ENCODE results near the gene CSNK2A2.

Gene CSNK2A2

DNA sequence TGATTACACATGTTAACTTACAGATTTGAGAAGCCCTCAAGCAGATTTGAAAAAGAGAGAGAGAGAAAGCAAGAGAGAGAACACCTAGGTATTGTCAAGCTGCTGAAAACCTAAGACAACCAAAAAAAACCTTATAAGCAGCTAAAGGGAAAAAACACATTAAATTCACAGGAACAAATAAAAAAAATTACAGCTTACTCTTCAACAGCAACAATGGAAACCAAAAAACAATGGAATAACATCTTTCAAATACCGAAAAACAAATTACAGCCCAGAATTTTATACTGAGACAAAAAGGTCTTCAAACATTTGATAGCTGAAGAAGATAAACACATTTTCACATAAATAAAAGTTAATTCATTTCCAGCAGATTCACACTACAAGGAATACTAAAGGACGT is 60.3 kb downstream of the CSNK2A2 start:
- DNase-seq, result no peak

DNA sequence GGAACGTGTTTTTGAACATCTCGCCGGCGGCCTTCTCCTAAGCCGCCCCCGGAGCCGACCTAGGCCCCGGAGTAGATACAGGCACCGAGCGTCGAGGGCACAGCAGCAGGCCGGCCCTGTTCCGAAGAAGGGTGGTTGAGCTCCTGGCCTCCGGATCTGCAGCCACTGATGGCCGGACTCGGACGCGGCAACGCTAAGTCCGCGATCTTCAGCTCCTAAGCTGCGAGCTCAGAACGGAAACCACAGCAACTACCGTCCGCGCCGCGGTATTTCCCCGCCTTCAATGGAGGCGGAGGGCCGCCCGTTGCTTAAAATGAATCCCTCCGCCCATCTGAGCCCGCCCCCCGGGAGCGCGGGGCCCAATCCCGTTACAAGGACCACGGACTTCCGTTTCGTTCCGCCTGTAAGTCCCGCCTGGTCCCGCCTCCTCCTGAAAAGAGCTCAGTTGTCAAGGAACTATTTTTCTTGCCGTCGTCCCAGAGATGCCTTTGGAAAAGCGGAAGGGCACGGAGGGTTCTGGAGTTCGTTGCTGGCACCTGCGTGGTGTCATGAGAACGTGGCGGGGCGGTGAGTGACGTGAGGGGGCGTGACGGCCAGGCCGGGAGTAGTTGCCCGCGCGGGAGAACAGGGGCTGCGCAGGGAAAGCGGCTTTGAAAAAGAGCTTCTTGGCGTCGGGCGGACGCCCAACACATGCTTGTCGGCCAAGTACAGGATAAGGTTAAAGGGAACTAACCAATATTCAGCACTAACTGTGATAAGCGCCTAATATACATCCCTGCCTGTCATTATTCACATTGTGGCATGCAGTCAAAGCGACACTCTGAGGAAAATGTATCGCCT is 68.6 kb downstream of the CSNK2A2 start, which contains the start of gene CFAP20:
CFAP20 (minus strand) TSS at position 285 of the 840 bp plus-strand sequence; CDS start at position 19, 266 bp downstream.
- peak; percentile 93 for DNase-seq

DNA sequence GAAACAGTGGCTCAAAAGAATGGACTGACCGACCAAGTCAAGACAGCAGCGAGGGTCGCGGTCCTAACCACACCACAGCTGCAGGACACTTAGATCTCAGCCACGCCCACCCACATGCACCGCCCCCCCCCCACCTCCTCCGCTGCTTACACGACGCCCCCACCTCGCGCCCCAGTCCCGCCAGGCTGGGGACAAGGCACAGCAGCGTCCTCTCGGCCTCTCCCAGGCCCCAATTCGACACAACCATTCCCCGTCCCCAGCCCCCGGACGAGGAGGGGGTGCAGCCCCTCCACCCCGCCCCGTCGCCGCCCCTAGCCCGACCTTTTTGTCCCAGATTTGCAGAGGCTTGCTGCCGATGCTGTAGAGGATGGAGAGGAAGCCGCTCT is 69.2 kb downstream of the CSNK2A2 start:
- DNase-seq, result no peak

DNA sequence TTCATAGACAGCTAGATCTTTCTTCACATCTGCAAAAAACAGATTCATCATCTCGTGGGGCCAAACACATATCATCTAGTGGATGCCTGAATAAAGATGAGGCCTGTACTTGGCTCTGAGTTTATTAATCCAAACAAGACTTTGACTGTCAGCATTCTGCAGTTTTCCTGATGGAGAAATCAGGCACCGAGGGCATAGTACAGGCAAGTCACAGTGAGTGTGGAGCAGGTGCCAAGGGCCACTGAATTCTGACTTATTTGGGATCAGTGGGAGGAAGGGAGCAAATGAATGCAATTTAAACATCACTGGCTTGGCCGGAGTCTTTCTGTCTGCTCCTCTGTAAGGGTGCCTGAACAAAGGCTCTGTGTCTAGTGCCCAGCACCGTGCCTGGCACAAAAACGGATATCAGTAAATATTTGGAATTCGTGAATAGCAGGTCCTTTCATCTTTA is 69.7 kb downstream of the CSNK2A2 start:
- no peak for DNase-seq

DNA sequence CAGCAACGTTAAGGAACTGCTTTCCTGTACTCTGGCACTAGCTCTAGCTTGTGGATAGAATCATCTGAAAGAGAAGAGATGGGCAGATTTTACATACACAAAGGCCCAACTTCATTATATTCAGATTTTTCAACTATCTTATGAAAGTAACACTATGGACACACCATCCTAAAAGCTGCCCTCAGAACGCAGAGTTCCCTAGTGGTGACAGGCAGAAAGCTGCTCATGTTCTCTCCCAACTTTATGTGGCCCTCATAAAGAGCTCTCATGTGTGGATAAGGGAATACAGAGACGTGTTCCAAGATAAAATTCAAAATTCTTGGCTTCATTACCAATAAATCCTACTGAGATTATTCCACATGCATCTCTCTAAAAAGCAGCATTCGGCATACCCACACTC is 70.3 kb downstream of the CSNK2A2 start:
- no peak for DNase-seq

DNA sequence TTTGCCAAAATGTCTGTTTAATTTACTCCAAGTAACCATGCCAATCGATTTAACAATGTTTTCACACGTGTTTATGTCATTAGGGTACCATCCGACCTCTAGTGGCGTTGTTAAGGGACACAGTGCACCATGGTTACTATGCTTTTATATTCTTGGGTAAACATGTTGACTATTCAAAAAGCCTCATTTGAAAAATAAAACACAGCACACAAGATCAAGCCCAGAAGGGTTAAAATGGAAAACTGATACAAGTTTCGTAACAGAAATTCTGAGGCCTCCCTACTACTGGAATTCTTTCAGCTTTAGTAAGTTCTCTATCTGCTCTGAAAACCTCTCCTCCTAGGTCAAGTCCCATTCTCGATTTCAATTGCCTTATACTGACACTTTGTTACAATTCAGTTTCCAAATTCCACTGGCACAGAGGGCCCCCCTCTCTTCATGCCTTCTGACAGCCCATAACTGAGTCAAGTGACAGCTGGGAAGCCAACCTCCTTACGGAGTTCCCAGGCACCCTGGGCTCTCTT is 70.8 kb downstream of the CSNK2A2 start:
- DNase-seq, result no peak

DNA sequence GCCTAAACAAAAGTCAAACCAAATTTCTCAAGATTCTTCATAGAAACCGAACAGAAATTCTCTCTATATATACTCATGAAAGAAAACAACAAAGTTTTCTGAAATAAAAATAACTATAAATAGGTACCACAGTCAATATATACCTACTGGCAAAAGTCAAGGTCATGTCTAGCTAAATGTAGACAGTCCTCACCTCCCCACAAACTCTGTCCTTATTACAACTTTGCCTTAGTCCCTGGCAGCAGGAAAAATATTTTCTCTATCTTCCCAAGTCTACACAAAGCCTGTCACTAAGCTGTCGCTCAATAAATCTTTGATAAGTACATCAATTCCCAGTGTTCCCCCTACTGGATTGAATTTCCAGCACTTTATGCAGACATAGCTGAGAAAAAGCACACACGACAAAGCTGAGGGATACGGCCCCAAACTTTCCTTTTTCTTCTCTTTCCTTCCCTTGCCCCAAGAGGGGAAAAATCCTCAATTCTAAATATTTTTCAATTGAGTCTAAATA is 71.4 kb downstream of the CSNK2A2 start:
- DNase-seq, result no peak

DNA sequence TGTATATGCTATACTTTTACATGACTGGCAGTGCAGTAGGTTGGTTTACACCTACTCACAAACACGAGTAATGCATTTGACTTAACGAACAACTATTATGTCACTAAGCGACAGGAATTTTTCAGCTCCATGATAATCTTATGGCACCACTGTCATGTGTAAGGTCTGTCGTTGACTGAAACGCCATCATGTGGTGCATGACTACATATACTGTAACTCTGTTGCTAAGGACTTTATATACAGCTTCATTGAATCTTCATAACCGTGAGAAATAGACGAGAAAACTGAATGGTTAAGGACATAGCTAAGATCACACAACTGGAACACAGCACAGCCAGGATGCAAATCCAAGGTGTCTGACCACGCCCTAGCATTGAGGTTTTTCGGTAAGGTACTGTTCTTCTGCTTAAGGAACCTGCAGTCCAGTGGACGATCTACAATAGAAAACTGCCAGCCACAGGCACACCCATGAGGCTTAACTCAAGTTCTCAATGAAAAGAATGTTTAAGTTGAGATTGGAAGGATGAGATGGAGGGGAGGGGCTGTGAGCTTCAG is 72.0 kb downstream of the CSNK2A2 start:
- no peak for DNase-seq

DNA sequence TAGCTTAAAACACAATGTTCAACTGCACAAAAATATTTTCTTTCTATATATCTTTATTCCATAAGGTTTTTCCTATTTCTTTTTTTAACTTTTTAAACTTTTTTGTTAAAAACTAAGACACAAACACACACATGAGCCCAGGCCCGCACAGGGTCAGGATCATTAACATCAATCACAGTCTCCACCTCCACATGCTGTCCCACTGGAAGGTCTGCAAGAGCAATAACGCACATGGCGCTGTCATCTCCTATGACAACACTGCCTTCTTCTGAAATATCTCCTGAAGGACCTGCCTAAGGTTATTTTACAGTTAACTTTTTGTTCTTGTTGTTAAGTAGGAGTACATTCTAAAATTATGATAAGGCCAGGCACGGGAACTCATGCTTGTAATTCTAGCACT is 72.9 kb downstream of the CSNK2A2 start:
- DNase-seq, result no peak

DNA sequence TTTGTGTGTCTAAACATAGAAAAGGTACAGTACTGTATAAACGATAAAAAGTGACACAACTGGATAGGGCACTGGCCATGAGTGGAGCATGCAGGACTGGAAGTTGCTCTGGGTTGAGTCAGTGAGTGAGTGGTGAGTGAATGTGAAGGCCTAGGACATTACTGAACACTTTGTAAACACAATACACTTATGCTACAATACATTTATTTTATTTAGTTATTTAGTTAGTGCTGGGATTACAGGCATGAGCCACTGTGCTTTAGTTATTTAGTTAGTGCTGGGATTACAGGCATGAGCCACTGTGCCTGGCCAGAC is 73.3 kb downstream of the CSNK2A2 start:
- no peak for DNase-seq

DNA sequence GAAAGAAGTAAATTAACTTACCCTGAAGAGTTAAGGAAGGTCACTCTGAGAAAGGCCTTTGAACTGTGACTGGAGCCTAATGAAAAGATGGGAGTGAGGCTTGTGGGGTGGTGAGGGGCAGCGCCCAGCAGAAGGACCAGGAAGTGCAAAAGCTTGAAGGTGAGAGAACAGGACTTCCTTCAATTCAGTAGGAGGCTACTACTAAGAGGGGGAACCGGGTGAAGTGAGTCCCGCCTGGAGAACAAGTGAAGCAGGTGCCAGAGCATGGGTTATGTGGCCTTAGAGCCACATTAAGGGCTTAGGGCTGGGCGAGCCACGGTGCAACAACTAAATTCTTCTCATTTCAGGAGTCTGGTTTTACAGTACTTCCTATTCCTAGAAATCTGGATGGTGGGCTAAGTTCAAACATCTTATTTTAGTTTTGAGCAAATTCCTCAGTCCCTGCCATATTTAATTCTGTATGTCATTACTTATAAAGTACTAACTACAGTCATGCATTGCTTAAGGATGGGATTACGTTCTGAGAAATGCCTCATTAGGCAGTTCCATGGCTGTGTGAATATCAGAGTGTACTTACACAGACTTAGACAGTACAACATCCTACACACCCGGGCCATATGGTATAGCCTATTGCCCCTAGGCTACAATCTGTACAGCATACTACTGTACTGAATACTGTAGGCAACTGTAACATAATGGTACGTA is 73.9 kb downstream of the CSNK2A2 start:
- no peak for DNase-seq

DNA sequence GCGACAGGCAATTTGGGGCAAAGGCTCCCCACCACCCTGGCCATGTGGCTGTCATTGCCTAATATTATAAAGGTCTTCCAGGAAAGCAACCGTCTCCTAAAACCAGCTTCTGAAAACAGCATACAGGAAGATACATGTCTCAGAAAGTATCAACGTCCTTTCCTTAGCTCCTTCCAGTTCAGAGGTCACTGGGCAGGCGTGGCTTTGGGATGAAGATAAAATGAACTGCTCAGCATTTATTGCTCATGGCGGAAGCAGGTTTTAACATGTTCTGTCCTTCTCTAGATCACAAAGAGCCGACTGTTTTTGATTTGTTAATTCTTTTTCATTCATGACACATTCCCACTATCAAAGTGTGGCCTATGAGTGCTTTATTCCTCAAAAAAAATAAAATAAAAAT is 76.8 kb downstream of the CSNK2A2 start:
- DNase-seq, result no peak

DNA sequence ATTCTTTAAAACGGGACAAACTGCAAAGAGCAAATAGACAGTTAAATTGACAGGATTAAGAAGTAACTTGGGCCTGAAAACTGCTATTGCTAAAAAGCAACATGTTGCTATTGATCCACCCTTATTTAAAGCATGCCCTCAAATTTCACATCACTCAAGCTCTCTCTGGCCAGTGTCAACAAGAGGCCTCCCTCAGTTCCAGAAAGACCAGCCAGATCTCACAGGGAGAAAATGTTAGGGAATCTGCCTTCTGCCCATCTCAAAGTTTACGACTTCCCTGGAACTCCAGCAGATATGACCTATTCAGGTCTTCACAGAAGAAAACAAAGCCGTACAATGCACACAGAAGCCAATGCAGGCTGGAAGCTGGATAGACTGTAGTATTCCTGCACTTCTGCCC is 77.7 kb downstream of the CSNK2A2 start:
- DNase-seq, result no peak

DNA sequence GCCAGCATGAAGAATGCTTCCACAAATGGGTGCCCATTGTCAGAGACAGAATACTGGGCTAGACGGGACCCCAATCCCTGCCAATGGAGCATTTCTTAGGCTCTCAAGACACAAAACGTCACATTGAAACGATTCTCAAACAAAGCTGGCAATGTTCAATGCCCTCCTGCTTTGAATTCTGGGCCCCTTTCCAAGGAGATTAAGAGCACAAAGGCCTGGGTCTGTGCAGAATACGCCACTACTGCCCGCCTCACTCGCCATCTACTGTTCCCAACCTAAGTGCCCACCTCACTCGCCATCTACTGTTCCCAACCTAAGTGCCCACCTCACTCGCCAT is 78.4 kb downstream of the CSNK2A2 start:
- no peak for DNase-seq

DNA sequence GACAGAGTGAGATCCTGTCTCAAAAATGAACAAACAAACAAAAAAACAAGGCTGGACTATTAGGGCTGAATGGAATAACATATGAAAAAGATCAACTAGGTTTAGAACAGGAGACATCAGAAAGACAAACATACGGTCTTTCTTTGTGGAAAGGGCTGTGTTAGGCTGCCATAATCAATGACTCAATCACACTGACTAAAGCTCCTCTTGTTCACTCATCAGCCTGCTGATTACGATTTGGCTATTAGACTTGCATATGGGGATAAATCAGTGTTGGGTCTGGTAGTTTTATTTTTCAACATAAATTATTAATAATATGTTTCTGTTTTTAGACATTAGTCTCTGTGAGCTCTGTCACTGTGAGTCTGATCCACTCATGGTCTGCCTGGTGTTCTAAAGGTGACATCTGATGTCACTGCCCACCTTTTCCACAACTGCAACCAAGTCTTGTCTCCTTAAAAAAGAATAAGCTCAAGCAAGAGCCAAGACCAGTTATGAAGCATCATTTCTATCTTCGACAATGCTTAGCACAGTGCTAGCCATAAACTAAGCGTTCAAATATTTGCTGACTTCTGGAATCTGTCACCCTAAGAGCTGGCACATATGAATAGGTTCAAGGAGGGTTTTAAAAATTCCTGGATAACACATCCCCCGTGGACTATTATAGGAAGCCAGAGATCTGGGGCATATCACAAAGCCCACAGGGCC is 79.0 kb downstream of the CSNK2A2 start:
- no peak for DNase-seq

DNA sequence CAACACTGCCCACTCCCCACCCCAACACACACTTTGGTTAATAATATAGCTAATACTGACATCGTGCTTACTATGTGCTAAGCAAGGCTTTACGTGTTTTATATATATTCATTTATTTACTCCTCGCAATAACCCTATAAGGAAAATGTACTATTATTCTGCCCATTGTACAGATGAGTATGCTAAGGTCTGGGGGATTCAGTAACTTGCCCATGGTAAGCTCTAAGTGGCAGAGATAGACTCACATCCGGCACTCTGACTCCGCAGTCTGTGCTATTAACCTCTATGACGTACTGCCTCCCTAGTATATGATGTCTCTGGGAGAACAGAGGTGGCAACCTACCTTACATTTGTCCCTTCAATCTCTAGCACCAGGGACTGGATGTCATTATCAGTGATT is 81.4 kb downstream of the CSNK2A2 start:
- no peak for DNase-seq

DNA sequence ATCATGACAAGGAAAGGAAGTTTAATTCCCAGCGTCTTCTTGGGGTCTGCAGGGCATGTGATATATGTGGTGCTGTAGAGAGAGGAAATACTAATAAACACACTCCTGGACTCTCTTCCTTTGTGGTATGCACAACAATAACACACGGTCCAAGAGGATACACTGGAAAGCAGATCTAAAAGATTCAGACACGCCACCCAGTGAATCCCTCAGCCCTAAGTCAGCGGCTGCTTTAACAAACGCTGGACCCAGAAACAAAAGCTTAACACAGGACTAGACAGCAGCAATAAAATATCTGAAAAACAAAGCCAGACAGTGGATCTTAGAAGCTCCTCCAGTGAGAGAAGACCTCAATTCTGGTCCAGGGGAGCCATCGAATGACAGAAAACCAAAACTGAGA is 81.8 kb downstream of the CSNK2A2 start:
- DNase-seq, result no peak

DNA sequence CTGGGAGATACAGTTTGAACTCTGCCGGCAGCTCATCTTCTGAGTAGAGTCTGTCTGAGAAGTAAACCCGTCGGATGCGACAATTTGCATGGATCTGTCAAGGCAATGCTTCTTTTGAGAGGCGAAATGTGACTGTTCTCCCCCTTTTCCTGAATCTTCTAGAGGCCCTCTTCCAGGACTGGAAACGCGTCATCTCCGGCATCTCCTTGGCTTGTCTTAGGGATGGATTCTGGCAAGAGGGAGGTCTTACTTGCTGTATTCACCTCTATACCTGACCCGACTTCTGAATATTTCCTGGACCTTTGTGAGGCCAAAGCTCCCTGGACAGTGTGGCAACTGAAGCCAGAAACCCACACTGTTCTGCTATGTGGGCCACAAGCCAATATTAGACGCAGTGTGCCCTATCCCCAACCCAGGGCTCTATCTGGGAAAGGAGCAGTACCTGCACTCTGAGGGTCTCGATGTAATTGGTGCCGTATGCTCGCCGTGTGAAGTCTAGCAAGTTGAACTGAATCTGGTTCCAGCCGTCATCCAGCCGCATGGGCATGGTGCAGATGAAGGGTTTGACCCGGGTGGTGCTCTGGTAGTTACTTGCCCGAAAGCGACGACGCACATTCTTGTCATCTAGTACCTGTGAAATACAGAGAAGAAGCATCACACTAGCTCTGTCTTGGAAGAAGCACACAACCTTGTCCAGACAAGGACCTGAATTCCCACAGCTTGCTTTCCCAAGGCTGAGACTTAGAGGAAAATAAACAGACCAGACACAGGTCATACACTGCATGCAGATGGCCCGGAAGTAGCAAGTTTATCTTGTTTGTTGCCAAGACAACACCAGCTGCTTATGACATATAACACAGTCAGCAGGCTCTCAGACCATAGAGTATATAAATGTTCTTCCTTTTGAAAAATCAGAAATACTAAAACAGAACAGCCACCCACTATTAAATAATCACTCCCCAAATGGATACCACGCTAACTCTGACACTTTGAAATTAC is 82.8 kb downstream of the CSNK2A2 start:
- DNase-seq, result no peak

DNA sequence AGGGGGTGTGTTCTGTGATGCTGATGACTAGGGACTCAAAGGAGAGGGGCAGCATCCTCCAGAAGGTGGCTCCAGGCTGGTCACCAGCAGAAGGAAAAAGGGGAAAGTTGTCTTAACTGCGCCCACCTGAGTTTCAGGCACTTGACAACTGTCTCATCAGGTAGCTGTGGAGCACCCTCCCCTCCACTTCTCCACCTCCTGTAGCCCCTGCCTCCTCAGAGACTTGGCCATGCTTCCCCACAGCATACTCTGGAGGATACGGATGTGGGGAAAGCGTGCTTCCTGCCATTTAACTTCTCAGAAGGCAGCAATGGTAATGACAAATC is 86.6 kb downstream of the CSNK2A2 start:
- DNase-seq, result no peak

DNA sequence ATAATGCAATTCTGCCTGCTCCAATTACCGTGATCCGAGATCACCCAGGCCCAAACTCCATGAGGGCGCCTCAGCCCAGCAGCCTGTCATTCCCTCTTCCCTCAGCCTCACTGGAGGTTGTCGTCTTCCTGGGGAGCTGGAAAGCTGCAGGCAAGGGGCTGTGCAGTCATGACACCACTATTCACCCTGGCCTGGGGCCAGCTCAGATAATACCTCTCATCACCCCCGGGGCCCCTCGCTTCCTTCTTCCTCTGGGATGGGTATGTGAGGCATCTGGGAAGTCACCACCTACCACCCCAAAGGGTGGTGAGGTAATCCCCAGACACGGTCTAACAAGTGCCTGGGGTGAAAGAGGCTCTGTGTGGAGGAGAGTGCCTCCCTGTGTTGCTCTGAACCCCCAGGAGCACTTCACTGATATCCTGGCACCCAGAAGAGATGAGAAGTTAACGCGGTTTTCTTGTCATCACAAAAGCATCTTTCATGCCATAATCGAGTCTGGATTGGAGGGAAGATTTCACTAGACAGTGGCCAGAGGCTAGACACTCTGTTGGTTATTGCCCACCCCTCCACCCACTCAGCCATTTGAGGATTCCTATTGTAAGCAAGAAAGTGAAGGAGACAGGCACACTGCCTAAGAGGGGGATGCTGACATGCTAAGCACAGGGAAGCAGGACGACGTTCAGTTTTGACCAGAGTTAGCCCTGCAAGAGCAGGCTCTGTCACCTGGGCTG is 87.2 kb downstream of the CSNK2A2 start:
- DNase-seq, result no peak

DNA sequence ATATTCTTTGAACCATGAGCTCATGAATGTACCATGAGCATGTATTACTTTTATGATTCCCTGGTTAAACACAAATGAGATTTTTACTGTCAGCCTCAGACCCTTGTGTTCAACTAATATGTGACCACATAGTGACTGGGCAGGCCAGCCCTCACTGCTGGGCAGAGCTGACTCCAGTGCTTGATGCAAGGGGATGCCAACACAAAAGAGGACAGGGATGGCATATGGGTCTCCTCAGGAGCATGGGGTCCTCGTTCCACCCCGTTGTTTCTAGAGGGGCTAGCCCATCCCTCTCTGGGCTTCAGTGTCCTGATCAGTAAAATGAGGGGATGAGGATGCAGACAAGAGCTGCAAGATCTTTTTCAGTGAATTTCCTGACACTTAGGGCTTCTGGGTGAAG is 88.0 kb downstream of the CSNK2A2 start:
- no peak for DNase-seq
